ENCODE measurements around the gene LRCH1.

LRCH1 gene

GRCh38 chr13:46782066-46782465, 229.1 kb downstream of the LRCH1 start:
- Mint-ChIP-seq H3K27me3 (no peaks in the 10 kb centered on the region), H3K9me3 (no peaks in the 10 kb centered on the region), H3K4me3 (no peak overlapping the region), H3K27ac (no peak overlapping the region), H3K4me1 (no peaks in the 10 kb centered on the region)
- ATAC-seq (no peak), DNase-seq (no peak)

- H3K4me3 Mint-ChIP-seq = no peak overlapping the region
- H3K4me1 Mint-ChIP-seq = no peaks in the 10 kb centered on the region
- DNase-seq = no peak
These were observed 229.7 kb downstream of the LRCH1 start for GRCh38 chr13:46782691-46783090.

GRCh38 chr13:46783504-46783903, 230.5 kb downstream of the LRCH1 start:
- H3K4me3 Mint-ChIP-seq = no peak overlapping the region
- H3K9me3 Mint-ChIP-seq = no peaks in the 10 kb centered on the region
- H3K27ac Mint-ChIP-seq = no peak overlapping the region
- DNase-seq = no peak
- no peak for ATAC-seq
- no peaks in the 10 kb centered on the region for H3K27me3 Mint-ChIP-seq
- peaks cover under 1% of the 10 kb centered on the region for H3K4me1 Mint-ChIP-seq

More at GRCh38 chr13:46782691-46783090, 229.7 kb downstream of the LRCH1 start:
- no peak for ATAC-seq
- Mint-ChIP-seq H3K27ac (peak overlapping the region in 1 of 2 donors; percentile 27), H3K27me3 (no peaks in the 10 kb centered on the region), H3K9me3 (no peaks in the 10 kb centered on the region)

GRCh38 chr13:46795321-46795720, 242.4 kb downstream of the LRCH1 start:
- ATAC-seq (no peak), DNase-seq (no peak)
- Mint-ChIP-seq H3K9me3 (no peaks in the 10 kb centered on the region), H3K4me1 (peaks cover 41% of the 10 kb centered on the region), H3K27ac (no peak overlapping the region), H3K27me3 (no peaks in the 10 kb centered on the region), H3K4me3 (peak overlapping the region; percentile 36 to 93)

- DNase-seq (no peak), ATAC-seq (no peak)
- Mint-ChIP-seq H3K4me1 (peaks cover 35% of the 10 kb centered on the region), H3K9me3 (no peaks in the 10 kb centered on the region), H3K27me3 (no peaks in the 10 kb centered on the region), H3K27ac (peak overlapping the region; percentile 99), H3K4me3 (peak overlapping the region; percentile 89 to 93)
These were observed 243.2 kb downstream of the LRCH1 start for GRCh38 chr13:46796129-46796514.

- no peaks in the 10 kb centered on the region for H3K9me3 Mint-ChIP-seq
- DNase-seq (peak; percentile 86 to 92), ATAC-seq (peak; percentile 93)
- H3K27me3 Mint-ChIP-seq = no peaks in the 10 kb centered on the region
- peak within 1 kb of the TSS; percentile 99 for H3K27ac Mint-ChIP-seq
- peak within 1 kb of the TSS; percentile 89 to 93 for H3K4me3 Mint-ChIP-seq
- H3K4me1 Mint-ChIP-seq = peaks cover 35% of the 10 kb centered on the region
These were observed 243.8 kb downstream of the LRCH1 start, which contains the start of gene ESD for GRCh38 chr13:46796515-46797474. ESD (minus strand) TSS chr13:46797161; CDS start chr13:46791413, 5,748 bp downstream.

- no peaks in the 10 kb centered on the region for H3K27me3 Mint-ChIP-seq
- ATAC-seq (no peak), DNase-seq (no peak)
- peak overlapping the region; percentile 89 to 93 for H3K4me3 Mint-ChIP-seq
- peaks cover 35% of the 10 kb centered on the region for H3K4me1 Mint-ChIP-seq
- peak overlapping the region; percentile 99 for H3K27ac Mint-ChIP-seq
- no peaks in the 10 kb centered on the region for H3K9me3 Mint-ChIP-seq
These were observed 244.7 kb downstream of the LRCH1 start for GRCh38 chr13:46797501-46798237.

GRCh38 chr13:46799139-46799538, 246.2 kb downstream of the LRCH1 start:
- Mint-ChIP-seq H3K4me3 (no peak overlapping the region), H3K4me1 (peaks cover 28% of the 10 kb centered on the region), H3K9me3 (no peaks in the 10 kb centered on the region), H3K27me3 (no peaks in the 10 kb centered on the region), H3K27ac (no peak overlapping the region)
- ATAC-seq (no peak), DNase-seq (no peak)

GRCh38 chr13:46801858-46802257, 248.9 kb downstream of the LRCH1 start:
- no peaks in the 10 kb centered on the region for H3K9me3 Mint-ChIP-seq
- no peak overlapping the region for H3K4me3 Mint-ChIP-seq
- no peak overlapping the region for H3K27ac Mint-ChIP-seq
- DNase-seq (no peak), ATAC-seq (no peak)
- H3K27me3 Mint-ChIP-seq = no peaks in the 10 kb centered on the region
- H3K4me1 Mint-ChIP-seq = peaks cover 10% of the 10 kb centered on the region

Measured in stimulated activated naive CD8-positive, alpha-beta T cell treated with anti-CD3 and anti-CD28 coated beads, Interleukin-15, amount 100 ng/mL, for 72 hours (primary cell).